ENCODE measurements around the gene ADGRG1.

ADGRG1 gene

GRCh38 chr16:57616241-57616640, 12.2 kb upstream of the ADGRG1 start:
- no peak for DNase-seq (ENCODE audit: low read depth in 2 of 2)
- TF ChIP-seq CTCF (IDR thresholded peaks at IDR 0.05; ENCODE audit: low read depth, low read length): no peak
- H3K4me3 ChIP-seq (replicated peaks in 1 of 2; ENCODE audit: low read depth in 2 of 2, low read length in 2 of 2): no peak overlapping the region

GRCh38 chr16:57616876-57617275, 11.6 kb upstream of the ADGRG1 start:
- DNase-seq (ENCODE audit: low read depth in 2 of 2): peak in 1 of 2 donors; percentile 22
- no peak overlapping the region for H3K4me3 ChIP-seq (replicated peaks in 1 of 2; ENCODE audit: low read depth in 2 of 2, low read length in 2 of 2)
- no peak for TF ChIP-seq CTCF (IDR thresholded peaks at IDR 0.05; ENCODE audit: low read depth, low read length)

- H3K4me3 ChIP-seq (replicated peaks in 1 of 2; ENCODE audit: low read depth in 2 of 2, low read length in 2 of 2): no peak overlapping the region
- TF ChIP-seq CTCF (IDR thresholded peaks at IDR 0.05; ENCODE audit: low read depth, low read length): no peak
- no peak for DNase-seq (ENCODE audit: low read depth in 2 of 2)
Measured at GRCh38 chr16:57617604-57618111, 10.8 kb upstream of the ADGRG1 start.

- peak in 1 of 2 donors; percentile 31 for DNase-seq (ENCODE audit: low read depth in 2 of 2)
- no peak for TF ChIP-seq CTCF (IDR thresholded peaks at IDR 0.05; ENCODE audit: low read depth, low read length)
- H3K4me3 ChIP-seq (replicated peaks in 1 of 2; ENCODE audit: low read depth in 2 of 2, low read length in 2 of 2): no peak overlapping the region
Measured at GRCh38 chr16:57618296-57619132, 9.9 kb upstream of the ADGRG1 start.

- DNase-seq (ENCODE audit: low read depth in 2 of 2): no peak
- no peak overlapping the region for H3K4me3 ChIP-seq (replicated peaks in 1 of 2; ENCODE audit: low read depth in 2 of 2, low read length in 2 of 2)
- no peak for TF ChIP-seq CTCF (IDR thresholded peaks at IDR 0.05; ENCODE audit: low read depth, low read length)
Measured at GRCh38 chr16:57619133-57619605, 9.3 kb upstream of the ADGRG1 start.

- no peak overlapping the region for H3K4me3 ChIP-seq (replicated peaks in 1 of 2; ENCODE audit: low read depth in 2 of 2, low read length in 2 of 2)
- no peak for DNase-seq (ENCODE audit: low read depth in 2 of 2)
- no peak for TF ChIP-seq CTCF (IDR thresholded peaks at IDR 0.05; ENCODE audit: low read depth, low read length)
Measured at GRCh38 chr16:57619606-57620334, 8.7 kb upstream of the ADGRG1 start.

All from cardiac fibroblast (primary cell).